GM21576 (cell line): ENCODE data around the gene MOCS3.

Source experiments
- ATAC-seq: cut with Tn5 transposase; IDR thresholded peaks from one replicate; pipeline ENCODE4 v1.9.1; 2021; ENCODE audit warnings: mild to moderate bottlenecking, moderate library complexity; ENCODE audit not compliant: unreplicated experiment

The MOCS3 gene, protein sequence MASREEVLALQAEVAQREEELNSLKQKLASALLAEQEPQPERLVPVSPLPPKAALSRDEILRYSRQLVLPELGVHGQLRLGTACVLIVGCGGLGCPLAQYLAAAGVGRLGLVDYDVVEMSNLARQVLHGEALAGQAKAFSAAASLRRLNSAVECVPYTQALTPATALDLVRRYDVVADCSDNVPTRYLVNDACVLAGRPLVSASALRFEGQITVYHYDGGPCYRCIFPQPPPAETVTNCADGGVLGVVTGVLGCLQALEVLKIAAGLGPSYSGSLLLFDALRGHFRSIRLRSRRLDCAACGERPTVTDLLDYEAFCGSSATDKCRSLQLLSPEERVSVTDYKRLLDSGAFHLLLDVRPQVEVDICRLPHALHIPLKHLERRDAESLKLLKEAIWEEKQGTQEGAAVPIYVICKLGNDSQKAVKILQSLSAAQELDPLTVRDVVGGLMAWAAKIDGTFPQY

DNA sequence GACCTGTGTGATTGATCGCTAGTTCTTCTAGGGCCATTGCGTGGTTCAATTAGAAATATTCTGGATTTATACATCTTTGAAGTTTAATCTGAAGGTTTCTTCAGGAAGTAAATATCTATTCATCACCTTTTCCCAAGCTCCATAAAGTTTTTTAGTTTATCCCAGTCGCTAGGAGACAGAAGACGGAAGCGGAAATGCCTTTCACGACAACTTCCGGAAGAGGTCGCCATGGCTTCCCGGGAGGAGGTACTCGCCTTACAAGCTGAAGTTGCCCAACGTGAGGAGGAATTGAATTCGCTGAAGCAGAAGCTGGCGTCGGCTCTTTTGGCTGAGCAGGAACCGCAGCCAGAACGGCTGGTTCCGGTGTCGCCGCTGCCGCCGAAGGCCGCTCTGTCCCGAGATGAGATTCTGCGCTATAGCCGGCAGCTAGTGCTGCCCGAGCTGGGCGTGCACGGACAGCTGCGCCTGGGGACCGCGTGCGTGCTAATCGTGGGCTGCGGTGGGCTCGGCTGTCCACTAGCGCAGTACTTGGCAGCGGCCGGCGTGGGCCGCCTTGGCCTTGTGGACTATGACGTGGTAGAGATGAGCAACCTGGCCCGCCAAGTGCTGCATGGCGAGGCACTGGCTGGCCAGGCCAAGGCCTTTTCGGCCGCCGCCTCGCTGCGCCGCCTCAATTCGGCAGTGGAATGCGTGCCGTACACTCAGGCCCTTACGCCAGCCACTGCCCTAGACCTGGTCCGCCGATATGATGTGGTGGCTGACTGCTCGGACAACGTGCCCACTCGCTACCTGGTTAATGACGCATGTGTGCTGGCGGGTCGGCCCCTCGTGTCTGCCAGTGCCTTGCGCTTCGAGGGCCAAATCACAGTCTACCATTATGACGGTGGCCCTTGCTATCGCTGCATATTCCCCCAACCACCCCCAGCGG lies at the start of gene MOCS3:
Gene MOCS3, plus strand, starts transcription at position 204 of the 928 bp plus-strand sequence. Its CDS starts 25 bp downstream, at position 229.
- ATAC-seq: peak; percentile 61

DNA sequence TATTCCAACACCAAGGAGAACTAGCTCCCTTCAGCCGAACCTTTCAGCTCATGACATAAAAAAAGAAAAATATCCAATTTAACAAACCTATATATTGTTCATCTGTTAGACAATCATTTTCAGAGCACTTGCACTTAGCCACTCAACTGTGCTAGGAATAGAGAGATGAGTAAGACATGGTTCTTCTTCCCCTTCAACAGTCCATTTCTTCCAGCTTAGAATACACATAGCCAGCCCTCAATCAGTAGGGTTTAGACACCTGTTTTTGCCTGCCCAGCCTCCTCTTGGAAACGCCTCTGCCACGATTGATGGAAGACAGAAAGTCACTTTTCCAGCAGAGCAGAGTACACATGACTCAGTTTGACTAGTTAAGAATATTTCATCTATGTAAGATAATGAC lies 49.2 kb upstream of the MOCS3 start:
- no peak for ATAC-seq

GRCh38 chr20:50911030-50911429 lies 47.6 kb upstream of the MOCS3 start:
- ATAC-seq: no peak

GRCh38 chr20:50911716-50912115 lies 46.9 kb upstream of the MOCS3 start:
- no peak for ATAC-seq

GRCh38 chr20:50913690-50914375 lies 44.8 kb upstream of the MOCS3 start:
- ATAC-seq: no peak

DNA sequence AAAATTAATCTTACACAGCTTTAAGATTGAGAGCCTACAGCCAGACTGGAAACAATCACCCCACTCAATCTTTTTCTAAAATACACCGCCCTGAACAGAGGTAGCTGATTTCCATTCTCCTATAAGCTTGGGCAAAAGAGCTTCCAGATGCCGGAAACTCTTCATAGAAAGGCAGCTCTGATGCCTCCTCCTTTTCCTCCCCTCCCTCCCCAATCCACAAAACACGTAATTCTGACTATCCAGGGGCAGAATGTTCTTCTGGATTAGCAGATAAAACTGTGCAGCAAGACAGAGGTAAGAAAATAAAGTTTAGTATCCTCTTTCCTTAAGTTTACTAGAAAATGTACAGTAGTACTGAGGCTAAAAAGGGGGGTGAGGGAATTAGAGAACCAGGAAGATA lies 43.2 kb upstream of the MOCS3 start:
- no peak for ATAC-seq

DNA sequence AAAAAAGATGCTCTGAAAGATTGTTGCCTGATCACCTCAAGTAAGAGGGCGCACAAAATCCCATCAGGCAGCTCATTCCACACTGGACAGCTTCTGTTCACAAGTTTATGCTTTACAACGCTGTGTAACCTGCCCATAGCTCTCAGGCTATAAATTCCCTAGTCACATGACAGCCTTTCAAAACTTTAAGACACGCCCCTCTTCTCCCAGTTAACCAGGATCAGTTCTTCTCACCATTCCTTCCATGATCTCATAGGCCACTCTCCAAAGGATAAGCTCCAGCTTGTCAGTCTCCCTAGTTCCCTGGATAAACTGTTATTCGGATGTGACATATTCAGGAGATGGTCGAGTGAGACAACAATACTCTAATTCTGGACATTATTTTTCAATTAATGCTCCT lies 42.4 kb upstream of the MOCS3 start:
- ATAC-seq: no peak

DNA sequence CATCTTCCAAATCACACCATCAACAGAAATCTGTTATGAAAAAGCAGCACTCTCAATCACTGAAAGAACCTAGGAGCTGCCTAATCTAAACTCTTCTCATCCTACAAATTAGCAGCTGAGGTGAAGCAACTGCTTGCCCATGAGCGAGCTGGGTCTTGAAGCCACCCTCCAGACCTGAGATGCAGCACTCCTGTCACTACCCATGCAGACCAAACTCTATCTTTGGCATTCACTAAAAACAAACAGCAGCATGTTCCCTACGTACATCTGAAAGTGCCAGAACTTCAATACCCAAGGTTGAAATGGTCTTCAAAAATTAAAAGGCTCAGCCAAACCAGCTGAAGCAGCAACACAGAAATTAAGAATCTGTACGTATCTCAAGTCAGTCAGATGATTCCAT lies 41.7 kb upstream of the MOCS3 start:
- ATAC-seq: no peak

GRCh38 chr20:50918403-50918802 lies 40.2 kb upstream of the MOCS3 start:
- ATAC-seq: no peak

GRCh38 chr20:50919567-50919966 lies 39.1 kb upstream of the MOCS3 start:
- ATAC-seq: no peak

GRCh38 chr20:50920997-50921396 lies 37.6 kb upstream of the MOCS3 start:
- no peak for ATAC-seq

DNA sequence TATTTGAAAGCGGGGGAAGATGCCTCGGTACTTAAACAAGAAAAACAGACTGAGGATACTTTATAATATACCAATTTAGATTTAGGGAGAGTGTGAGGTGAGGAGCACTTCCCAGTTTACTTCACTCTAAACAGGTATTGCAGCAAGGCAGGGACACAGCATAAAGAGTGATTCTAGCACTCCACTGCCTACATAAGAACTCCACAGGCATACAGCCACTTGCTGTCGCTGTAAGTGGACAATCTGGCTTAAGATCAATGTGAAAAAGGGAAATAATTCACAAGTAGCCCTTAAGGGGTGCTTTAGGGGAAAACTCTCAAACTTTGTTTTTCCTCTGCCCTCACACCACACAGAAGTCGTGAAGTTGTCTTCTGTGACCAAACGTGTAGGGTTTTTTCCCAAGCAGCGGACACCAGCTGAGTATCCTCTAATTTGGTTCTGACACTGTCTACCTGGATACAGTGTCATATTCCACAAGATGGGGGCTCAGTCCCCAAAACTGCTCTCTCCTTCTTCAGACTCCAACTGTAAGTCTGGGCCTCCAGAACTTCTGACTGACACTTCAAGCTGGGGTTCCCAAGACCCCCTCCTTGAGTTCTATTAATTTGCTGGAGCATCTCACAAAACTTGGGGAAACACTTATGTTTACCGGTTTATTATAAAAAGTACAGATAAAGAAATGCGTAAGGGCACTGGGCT lies 36.7 kb upstream of the MOCS3 start:
- ATAC-seq: no peak

DNA sequence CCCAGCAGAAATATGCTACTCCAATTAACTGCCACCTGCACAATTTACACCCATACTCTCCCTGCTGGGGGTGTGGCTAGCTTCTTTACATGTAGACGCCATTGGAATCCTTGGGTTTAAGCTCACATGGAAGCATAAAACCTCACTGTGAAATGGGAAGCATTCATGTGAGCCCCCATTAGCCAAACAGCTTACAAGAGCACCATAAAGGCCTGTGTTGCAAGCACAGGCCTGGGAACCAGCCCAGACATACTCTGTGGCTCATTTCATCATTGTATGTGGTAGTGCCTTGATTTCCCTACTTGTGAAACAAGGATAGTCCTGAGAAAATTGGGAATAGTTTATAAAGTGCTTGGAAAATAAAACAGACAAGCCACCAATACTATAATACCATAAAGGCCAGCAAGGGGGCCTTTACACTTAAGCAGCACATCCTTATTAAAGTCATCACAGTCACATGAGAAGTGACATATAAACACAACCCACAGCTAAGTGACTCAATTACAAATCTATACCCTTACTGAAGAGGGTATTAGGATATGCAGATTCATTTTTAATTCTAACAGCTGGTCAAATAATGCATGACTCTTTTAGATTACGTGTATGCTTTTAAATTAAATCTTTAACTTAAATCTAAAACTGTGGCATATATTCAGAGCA lies 34.2 kb upstream of the MOCS3 start:
- no peak for ATAC-seq

GRCh38 chr20:50926530-50926929 lies 32.1 kb upstream of the MOCS3 start:
- ATAC-seq: no peak

DNA sequence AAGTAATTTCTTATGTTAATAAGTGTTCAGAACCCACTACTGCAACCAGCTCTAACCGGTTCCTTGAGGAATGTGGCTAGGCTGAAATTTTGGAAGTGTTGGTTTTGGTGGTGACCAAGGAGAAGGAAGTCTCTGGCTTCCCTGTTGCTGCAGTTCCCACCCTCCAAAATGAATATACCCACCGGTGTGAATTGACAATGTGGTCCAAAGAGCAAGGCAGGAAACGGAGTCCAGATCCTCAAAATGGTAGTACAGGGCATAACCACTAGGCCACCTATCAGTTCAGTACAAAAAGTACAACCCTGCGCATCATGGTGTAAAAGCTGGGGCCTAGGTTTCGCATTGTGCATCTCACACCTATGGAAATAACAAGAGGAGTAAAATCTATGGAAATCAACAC lies 30.1 kb upstream of the MOCS3 start:
- no peak for ATAC-seq

DNA sequence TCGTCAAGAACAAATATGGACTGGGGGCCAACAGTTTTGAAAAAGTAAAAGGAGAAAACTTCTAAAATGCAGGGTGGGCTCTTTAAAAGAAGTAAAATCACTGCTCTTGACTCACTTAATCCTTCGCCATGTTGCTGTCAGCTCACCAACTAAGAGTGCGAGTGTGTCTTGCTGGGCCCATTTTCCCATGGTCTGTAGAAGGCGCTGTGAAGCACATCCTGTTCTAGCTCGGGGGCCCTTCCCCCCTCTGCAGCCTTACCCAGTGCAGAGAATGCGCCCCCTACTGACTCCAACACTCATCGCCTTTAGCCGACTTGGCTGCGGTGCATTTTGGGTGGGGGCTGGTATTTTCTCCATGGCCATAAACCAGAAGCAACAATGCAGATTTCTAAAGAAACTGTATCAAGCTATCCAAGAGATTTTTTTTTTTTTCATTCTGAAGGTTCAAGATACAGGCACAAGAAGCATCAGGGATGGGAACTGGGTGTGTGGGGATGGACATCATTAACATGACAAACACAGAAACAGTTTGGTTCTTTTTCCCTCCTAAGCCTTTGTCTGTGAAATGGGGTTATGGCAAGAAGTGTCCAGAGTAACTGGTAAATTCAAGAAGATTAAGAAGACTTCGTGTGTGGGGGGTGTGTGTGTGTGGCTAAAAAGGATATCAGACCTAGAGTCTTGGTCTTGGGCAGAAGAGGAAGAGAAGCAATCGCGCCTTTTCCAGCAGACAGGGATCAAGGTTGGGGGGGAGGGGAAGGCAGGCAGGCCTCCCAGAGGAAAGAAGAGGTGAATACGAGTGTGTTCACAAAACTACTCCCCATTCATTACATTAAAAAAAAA lies 29.1 kb upstream of the MOCS3 start:
- ATAC-seq: peak; percentile 63

- peak; percentile 1 for ATAC-seq
Measured at GRCh38 chr20:50930139-50930975, 28.3 kb upstream of the MOCS3 start.

DNA sequence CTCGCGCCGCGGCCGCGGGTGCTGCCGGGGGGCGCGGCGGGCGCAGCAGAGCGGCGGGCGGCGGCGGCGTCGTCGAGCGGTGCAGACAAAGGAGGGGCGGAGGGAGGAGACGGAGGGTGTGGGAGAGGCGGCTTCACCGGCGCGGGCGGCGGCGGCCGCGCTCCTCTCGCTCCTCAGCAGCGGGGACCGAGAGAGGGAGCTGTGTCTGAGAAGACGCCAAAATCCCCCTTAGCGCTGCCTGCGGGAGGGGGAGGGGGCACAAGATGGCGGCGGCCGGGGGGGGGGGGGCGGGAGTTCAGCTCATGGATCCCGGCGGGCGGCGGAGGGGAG lies 27.7 kb upstream of the MOCS3 start:
- peak; percentile 14 for ATAC-seq
